ENCODE results near the gene PCDHA11. TPM values are rescaled to one million over a fixed set of nuclear protein-coding genes. Genes with fewer than 3 reads are reported as not detected.
"Not testable (repeated sequence)": the region's sequence is repeated elsewhere in the genome, so short reads cannot be mapped to it uniquely, and the experiment has no call there.

Gene PCDHA11
- total RNA-seq, 2 donors from 2014 or later: not detected

DNA sequence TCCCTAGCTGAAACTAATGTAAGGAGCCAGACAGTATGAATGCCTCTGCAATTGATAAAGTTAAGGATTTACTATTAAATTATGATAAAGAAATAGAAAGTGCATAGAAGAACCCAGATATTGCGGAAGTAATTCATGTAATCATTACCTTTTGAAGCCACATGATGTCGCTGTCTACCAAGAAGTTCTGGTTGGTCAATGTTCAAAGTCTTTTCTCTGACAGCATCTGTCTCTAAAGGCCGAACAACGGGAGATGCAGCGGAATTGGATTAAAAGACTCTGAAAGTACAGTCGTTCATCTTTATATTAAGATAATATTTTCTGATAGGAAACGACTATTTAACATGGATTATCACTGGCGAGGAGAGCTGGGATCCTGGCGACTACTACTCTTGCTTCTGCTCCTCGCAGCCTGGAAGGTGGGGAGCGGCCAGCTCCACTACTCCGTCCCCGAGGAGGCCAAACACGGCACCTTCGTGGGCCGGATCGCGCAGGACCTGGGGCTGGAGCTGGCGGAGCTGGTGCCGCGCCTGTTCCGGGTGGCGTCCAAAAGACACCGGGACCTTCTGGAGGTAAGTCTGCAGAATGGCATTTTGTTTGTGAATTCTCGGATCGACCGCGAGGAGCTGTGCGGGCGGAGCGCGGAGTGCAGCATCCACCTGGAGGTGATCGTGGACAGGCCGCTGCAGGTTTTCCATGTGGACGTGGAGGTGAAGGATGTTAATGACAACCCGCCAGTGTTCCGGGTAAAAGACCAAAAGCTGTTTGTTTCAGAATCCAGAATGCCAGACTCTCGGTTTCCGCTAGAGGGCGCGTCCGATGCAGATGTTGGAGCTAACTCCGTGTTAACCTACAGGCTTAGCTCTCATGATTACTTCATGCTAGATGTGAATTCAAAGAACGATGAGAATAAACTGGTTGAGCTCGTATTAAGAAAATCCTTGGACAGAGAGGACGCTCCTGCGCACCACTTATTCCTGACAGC is 27.5 kb upstream of the PCDHA11 start, which contains the start of gene PCDHA8:
PCDHA8 (plus strand) TSS at position 210 of the 985 bp plus-strand sequence; CDS start at position 345, 135 bp downstream.
- Mint-ChIP-seq H3K27me3 (peaks cover 15% of the 10 kb centered on the region), H3K4me3 (no peak within 1 kb of the TSS), H3K9me3 (peaks cover 4% of the 10 kb centered on the region), H3K4me1 (no peaks in the 10 kb centered on the region), H3K36me3 (ENCODE audit: low read depth) (no peaks in the 10 kb centered on the region), H3K27ac (no peak within 1 kb of the TSS)
- no peak for ATAC-seq (replicated peaks)

DNA sequence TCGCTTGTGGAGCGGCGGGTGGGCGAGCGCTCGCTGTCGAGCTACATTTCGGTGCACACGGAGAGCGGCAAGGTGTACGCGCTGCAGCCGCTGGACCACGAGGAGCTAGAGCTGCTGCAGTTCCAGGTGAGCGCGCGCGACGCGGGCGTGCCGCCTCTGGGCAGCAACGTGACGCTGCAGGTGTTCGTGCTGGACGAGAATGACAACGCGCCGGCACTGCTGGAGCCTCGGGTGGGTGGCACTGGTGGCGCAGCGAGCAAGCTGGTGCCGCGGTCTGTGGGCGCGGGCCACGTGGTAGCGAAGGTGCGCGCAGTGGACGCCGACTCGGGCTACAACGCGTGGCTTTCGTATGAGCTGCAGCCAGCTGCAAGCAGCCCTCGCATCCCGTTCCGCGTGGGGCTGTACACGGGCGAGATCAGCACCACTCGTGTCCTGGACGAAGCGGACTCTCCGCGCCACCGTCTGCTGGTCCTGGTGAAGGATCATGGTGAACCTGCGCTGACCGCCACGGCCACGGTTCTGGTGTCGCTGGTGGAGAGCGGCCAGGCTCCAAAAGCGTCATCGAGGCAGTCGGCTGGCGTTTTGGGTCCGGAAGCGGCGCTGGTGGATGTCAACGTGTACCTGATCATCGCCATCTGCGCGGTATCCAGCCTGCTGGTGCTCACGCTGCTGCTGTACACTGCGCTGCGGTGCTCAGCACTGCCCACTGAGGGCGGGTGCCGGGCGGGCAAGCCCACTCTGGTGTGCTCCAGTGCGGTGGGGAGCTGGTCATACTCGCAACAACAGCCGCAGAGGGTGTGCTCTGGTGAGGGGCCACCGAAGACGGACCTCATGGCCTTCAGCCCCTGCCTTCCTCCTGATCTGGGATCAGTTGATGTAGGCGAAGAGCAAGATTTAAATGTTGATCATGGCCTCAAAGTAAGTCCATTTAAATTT is 25.7 kb upstream of the PCDHA11 start:
- Mint-ChIP-seq H3K27ac (no peak overlapping the region), H3K9me3 (peaks cover 4% of the 10 kb centered on the region)

GRCh38 chr5:140848139-140849102 is 20.3 kb upstream of the PCDHA11 start, which contains the start of gene PCDHA9:
Gene PCDHA9, plus strand, starts transcription at chr5:140848382. Its CDS starts 114 bp downstream, at chr5:140848496.
- H3K9me3 Mint-ChIP-seq; H3K4me3 Mint-ChIP-seq; H3K36me3 Mint-ChIP-seq (ENCODE audit: low read depth); H3K27ac Mint-ChIP-seq; H3K4me1 Mint-ChIP-seq; ATAC-seq (replicated peaks): not testable (repeated sequence)
- H3K27me3 Mint-ChIP-seq: peaks cover 19% of the 10 kb centered on the region

More for the DNA sequence above, 25.7 kb upstream of the PCDHA11 start:
- no peaks in the 10 kb centered on the region for H3K36me3 Mint-ChIP-seq (ENCODE audit: low read depth)
- no peak overlapping the region for H3K4me3 Mint-ChIP-seq
- peaks cover 25% of the 10 kb centered on the region for H3K27me3 Mint-ChIP-seq
- ATAC-seq (replicated peaks): no peak
- H3K4me1 Mint-ChIP-seq: no peaks in the 10 kb centered on the region

GRCh38 chr5:140849831-140850634 is 18.7 kb upstream of the PCDHA11 start:
- H3K27me3 Mint-ChIP-seq: peaks cover 22% of the 10 kb centered on the region

GRCh38 chr5:140855772-140856674 is 12.7 kb upstream of the PCDHA11 start, which contains the start of gene PCDHA10:
Gene PCDHA10, plus strand, starts transcription at chr5:140855897. Its CDS starts 152 bp downstream, at chr5:140856049.
- no peak for ATAC-seq (replicated peaks)
- Mint-ChIP-seq H3K36me3 (ENCODE audit: low read depth) (no peaks in the 10 kb centered on the region), H3K4me3 (no peak within 1 kb of the TSS), H3K27me3 (peaks cover 16% of the 10 kb centered on the region), H3K4me1 (no peaks in the 10 kb centered on the region), H3K27ac (no peak within 1 kb of the TSS), H3K9me3 (peaks cover 9% of the 10 kb centered on the region)

More at GRCh38 chr5:140849831-140850634, 18.7 kb upstream of the PCDHA11 start:
- not testable (repeated sequence) for H3K4me1 Mint-ChIP-seq; H3K36me3 Mint-ChIP-seq (ENCODE audit: low read depth); H3K9me3 Mint-ChIP-seq; H3K27ac Mint-ChIP-seq; ATAC-seq (replicated peaks); H3K4me3 Mint-ChIP-seq

DNA sequence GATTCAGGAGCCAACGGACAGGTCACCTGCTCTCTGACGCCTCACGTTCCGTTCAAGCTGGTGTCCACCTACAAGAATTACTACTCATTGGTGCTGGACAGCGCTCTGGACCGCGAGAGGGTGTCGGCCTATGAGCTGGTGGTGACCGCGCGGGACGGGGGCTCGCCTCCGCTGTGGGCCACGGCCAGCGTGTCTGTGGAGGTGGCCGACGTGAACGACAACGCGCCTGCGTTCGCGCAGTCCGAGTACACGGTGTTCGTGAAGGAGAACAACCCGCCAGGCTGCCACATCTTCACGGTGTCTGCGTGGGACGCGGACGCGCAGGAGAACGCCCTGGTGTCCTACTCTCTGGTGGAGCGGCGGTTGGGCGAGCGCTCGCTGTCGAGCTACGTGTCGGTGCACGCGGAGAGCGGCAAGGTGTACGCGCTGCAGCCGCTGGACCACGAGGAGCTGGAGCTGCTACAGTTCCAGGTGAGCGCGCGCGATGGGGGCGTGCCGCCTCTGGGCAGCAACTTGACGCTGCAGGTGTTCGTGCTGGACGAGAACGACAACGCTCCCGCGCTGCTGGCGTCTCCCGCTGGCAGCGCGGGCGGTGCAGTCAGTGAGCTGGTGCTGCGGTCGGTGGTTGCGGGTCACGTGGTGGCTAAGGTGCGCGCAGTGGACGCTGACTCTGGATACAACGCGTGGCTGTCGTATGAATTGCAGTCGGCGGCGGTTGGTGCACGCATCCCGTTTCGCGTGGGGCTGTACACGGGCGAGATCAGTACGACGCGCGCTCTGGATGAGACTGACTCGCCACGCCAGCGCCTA is 11.4 kb upstream of the PCDHA11 start:
- no peaks in the 10 kb centered on the region for H3K4me1 Mint-ChIP-seq
- H3K36me3 Mint-ChIP-seq (ENCODE audit: low read depth): no peaks in the 10 kb centered on the region
- no peak for ATAC-seq (replicated peaks)
- H3K27ac Mint-ChIP-seq: no peak overlapping the region
- no peak overlapping the region for H3K4me3 Mint-ChIP-seq
- peaks cover 9% of the 10 kb centered on the region for H3K9me3 Mint-ChIP-seq
- H3K27me3 Mint-ChIP-seq: peaks cover 21% of the 10 kb centered on the region

- no peak overlapping the region for H3K4me3 Mint-ChIP-seq
- H3K36me3 Mint-ChIP-seq (ENCODE audit: low read depth): no peaks in the 10 kb centered on the region
- no peaks in the 10 kb centered on the region for H3K4me1 Mint-ChIP-seq
- H3K27ac Mint-ChIP-seq: no peak overlapping the region
- peaks cover 21% of the 10 kb centered on the region for H3K27me3 Mint-ChIP-seq
- ATAC-seq (replicated peaks): no peak
- peaks cover 9% of the 10 kb centered on the region for H3K9me3 Mint-ChIP-seq
Measured at GRCh38 chr5:140857987-140858240, 10.8 kb upstream of the PCDHA11 start.

DNA sequence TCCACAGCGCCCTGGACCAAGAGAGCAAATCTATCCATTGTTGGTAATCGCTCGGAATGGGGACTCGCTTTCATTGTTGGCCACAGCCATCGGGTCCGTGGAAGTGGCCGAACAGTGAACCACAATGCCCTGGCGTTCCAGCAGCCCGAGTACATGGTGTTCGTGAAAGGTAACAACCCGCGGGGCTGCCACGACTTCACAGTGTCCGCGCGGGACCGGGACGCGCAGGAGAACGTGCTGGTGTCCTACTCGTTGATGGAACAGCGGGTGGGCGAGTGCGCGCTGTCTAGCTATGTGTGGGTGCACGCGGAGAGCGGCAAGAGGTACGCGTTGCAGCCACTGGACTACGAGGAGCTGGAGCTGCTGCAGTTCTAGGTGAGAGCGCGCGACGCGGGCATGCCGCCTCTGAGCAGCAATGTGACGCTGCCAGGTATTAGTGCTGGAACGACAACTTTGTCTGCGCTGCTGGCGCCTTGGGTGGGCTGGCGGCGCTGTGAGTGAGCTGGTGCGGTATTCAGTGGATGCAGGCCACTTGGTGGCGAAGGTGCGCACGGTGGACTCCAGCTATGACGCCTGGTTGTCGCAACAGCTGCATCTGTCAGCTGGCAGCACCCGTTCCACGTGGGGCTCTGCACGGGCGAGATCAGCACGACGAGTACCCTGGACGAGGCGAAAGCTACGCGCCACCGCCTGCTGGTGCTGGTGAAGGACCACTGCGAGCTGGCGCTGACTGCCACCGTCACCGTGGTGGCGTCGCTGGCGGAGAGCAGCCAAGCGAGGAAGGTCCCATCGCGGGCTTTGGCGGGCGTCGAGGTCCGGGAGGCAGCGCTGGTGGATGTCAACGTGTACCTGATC is 6.1 kb upstream of the PCDHA11 start:
- Mint-ChIP-seq H3K36me3 (ENCODE audit: low read depth) (no peaks in the 10 kb centered on the region), H3K4me1 (no peaks in the 10 kb centered on the region), H3K9me3 (no peaks in the 10 kb centered on the region), H3K4me3 (no peak overlapping the region), H3K27me3 (peaks cover 20% of the 10 kb centered on the region), H3K27ac (no peak overlapping the region)
- ATAC-seq (replicated peaks): no peak

- no peak for ATAC-seq (replicated peaks)
- Mint-ChIP-seq H3K27ac (no peak overlapping the region), H3K9me3 (peaks cover 8% of the 10 kb centered on the region), H3K4me1 (no peaks in the 10 kb centered on the region), H3K27me3 (peaks cover 22% of the 10 kb centered on the region), H3K4me3 (no peak overlapping the region), H3K36me3 (ENCODE audit: low read depth) (no peaks in the 10 kb centered on the region)
Measured at GRCh38 chr5:140869555-140869886, 764 bp downstream of the PCDHA11 start.

DNA sequence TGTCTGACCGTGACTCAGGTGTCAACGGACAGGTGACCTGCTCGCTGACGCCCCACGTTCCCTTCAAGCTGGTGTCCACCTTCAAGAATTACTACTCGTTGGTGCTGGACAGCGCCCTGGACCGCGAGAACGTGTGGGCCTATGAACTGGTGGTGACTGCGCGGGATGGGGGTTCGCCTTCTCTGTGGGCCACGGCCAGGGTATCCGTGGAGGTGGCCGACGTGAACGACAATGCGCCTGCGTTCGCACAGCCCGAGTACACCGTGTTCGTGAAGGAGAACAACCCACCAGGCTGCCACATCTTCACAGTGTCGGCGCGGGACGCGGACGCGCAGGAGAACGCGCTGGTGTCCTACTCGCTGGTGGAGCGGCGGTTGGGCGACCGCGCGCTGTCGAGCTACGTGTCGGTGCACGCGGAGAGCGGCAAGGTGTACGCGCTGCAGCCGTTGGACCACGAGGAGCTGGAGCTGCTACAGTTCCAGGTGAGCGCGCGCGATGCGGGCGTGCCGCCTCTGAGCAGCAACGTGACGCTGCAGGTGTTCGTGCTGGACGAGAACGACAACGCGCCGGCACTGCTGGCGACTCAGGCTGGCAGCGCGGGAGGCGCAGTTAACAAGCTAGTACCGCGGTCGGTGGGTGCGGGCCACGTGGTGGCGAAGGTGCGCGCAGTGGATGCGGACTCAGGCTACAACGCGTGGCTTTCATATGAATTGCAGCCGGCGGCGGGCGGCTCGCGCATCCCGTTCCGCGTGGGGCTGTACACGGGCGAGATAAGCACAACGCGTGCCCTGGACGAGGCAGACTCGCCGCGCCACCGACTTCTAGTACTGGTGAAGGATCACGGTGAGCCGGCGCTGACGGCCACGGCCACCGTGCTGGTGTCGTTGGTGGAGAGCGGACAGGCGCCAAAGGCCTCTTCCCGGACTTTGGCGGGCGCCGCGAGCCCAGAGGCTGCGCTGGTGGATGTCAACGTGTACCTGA is 1.8 kb downstream of the PCDHA11 start:
- no peak for ATAC-seq (replicated peaks)
- H3K9me3 Mint-ChIP-seq: peaks cover 8% of the 10 kb centered on the region
- peaks cover 24% of the 10 kb centered on the region for H3K27me3 Mint-ChIP-seq
- H3K4me3 Mint-ChIP-seq: no peak overlapping the region
- no peak overlapping the region for H3K27ac Mint-ChIP-seq
- H3K4me1 Mint-ChIP-seq: no peaks in the 10 kb centered on the region
- H3K36me3 Mint-ChIP-seq (ENCODE audit: low read depth): no peaks in the 10 kb centered on the region

Data from activated T-helper 17 cell treated with anti-CD3 and anti-CD28 coated beads, Interleukin-2, amount 50 U/mL, for 72 hours (primary cell).